ENCODE data around the gene ACADL. TPM values are rescaled to one million over a fixed set of nuclear protein-coding genes. Genes with fewer than 3 reads are reported as not detected.
"Not testable (repeated sequence)": the region's sequence is repeated elsewhere in the genome, so short reads cannot be mapped to it uniquely, and the experiment has no call there.

The ACADL gene
- total and polyA plus RNA-seq, 4 donors, result 1.9 to 22.3 (median 15.2) TPM

- H3K36me3 ChIP-seq (ENCODE audit: control insufficient read depth in 4 of 4, insufficient read depth in 3 of 4, low read depth in 1 of 4, low read length in 3 of 4), result no peaks in the 10 kb centered on the region
- H3K27me3 ChIP-seq (ENCODE audit: control insufficient read depth in 4 of 4, insufficient read depth in 4 of 4, low read length in 3 of 4), result no peaks in the 10 kb centered on the region
- TF ChIP-seq HNF4A (conservative IDR thresholded peaks at IDR 0.05) (no peak), RXRA (IDR thresholded peaks at IDR 0.05) (no peak), GABPA (IDR thresholded peaks at IDR 0.05 in 1 of 2, conservative IDR thresholded peaks at IDR 0.05 in 1 of 2) (no peak)
- no peak overlapping the region for H3K9ac ChIP-seq (ENCODE audit: low read depth in 1 of 2, low read length in 2 of 2)
- no peaks in the 10 kb centered on the region for H3K9me3 ChIP-seq (ENCODE audit: control insufficient read depth in 4 of 4, low read length in 3 of 4)
- 89% methylated on average over 1 of the region's 1 CpG for WGBS
- H3K4me1 ChIP-seq (ENCODE audit: control insufficient read depth in 4 of 4, insufficient read depth in 4 of 4, low read length in 3 of 4), result peaks cover 0 to 1% (median under 1%) of the 10 kb centered on the region in 4 donors
- H3K27ac ChIP-seq (ENCODE audit: low read depth in 1 of 2, low read length in 2 of 2), result no peak overlapping the region
- no peak overlapping the region for H3K4me3 ChIP-seq (ENCODE audit: low read depth in 1 of 3, low read length in 3 of 3)
- no peak for DNase-seq (ENCODE audit: low spot score)
Observed at GRCh38 chr2:210177769-210178168, 47.5 kb downstream of the ACADL start.

- DNase-seq (ENCODE audit: low spot score); H3K9me3 ChIP-seq (ENCODE audit: control insufficient read depth in 4 of 4, low read length in 3 of 4); H3K36me3 ChIP-seq (ENCODE audit: control insufficient read depth in 4 of 4, insufficient read depth in 3 of 4, low read depth in 1 of 4, low read length in 3 of 4); H3K27me3 ChIP-seq (ENCODE audit: control insufficient read depth in 4 of 4, insufficient read depth in 4 of 4, low read length in 3 of 4); H3K9ac ChIP-seq (ENCODE audit: low read depth in 1 of 2, low read length in 2 of 2); H3K27ac ChIP-seq (ENCODE audit: low read depth in 1 of 2, low read length in 2 of 2); H3K4me3 ChIP-seq (ENCODE audit: low read depth in 1 of 3, low read length in 3 of 3); H3K4me1 ChIP-seq (ENCODE audit: control insufficient read depth in 4 of 4, insufficient read depth in 4 of 4, low read length in 3 of 4): not testable (repeated sequence)
- WGBS, result 99% methylated on average over 1 of the region's 1 CpG
Observed at GRCh38 chr2:210177115-210177514, 48.1 kb downstream of the ACADL start.

GRCh38 chr2:210174086-210174485 lies 51.2 kb downstream of the ACADL start:
- no peaks in the 10 kb centered on the region for H3K9me3 ChIP-seq (ENCODE audit: control insufficient read depth in 4 of 4, low read length in 3 of 4)
- H3K4me3 ChIP-seq (ENCODE audit: low read depth in 1 of 3, low read length in 3 of 3), result no peak overlapping the region
- DNase-seq (ENCODE audit: low spot score), result no peak
- no peak for TF ChIP-seq FOXA1 (IDR thresholded peaks at IDR 0.05)
- no peak for TF ChIP-seq HNF4A (conservative IDR thresholded peaks at IDR 0.05)
- no peak for TF ChIP-seq FOXA2 (IDR thresholded peaks at IDR 0.05)
- no peak for TF ChIP-seq JUND (IDR thresholded peaks at IDR 0.05)
- TF ChIP-seq YY1 (IDR thresholded peaks at IDR 0.05), result no peak
- TF ChIP-seq SP1 (IDR thresholded peaks at IDR 0.05), result no peak
- no peak for TF ChIP-seq NR2F2 (IDR thresholded peaks at IDR 0.05)
- TF ChIP-seq REST (IDR thresholded peaks at IDR 0.05), result no peak
- no peak for TF ChIP-seq RXRA (IDR thresholded peaks at IDR 0.05)
- no peak for TF ChIP-seq HNF4G (IDR thresholded peaks at IDR 0.05)
- TF ChIP-seq CTCF (IDR thresholded peaks at IDR 0.05; ENCODE audit: low read depth, low read length, missing input control), result no peak
- no peak for TF ChIP-seq RAD21 (IDR thresholded peaks at IDR 0.05)
- no peak for TF ChIP-seq ZBTB33 (IDR thresholded peaks at IDR 0.05)
- no peak for TF ChIP-seq MAX (IDR thresholded peaks at IDR 0.05)
- no peak for TF ChIP-seq EGR1 (IDR thresholded peaks at IDR 0.05; ENCODE audit: low read depth in 2 of 2)
- no peak for TF ChIP-seq GABPA (IDR thresholded peaks at IDR 0.05 in 1 of 2, conservative IDR thresholded peaks at IDR 0.05 in 1 of 2)
- no peak for TF ChIP-seq ATF3 (IDR thresholded peaks at IDR 0.05)
- TF ChIP-seq TAF1 (conservative IDR thresholded peaks at IDR 0.05), result no peak
- peaks cover 0 to 12% (median 4%) of the 10 kb centered on the region in 4 donors for H3K4me1 ChIP-seq (ENCODE audit: control insufficient read depth in 4 of 4, insufficient read depth in 4 of 4, low read length in 3 of 4)
- H3K9ac ChIP-seq (ENCODE audit: low read depth in 1 of 2, low read length in 2 of 2), result no peak overlapping the region
- no peak overlapping the region for H3K27ac ChIP-seq (ENCODE audit: low read depth in 1 of 2, low read length in 2 of 2)
- no peaks in the 10 kb centered on the region for H3K36me3 ChIP-seq (ENCODE audit: control insufficient read depth in 4 of 4, insufficient read depth in 3 of 4, low read depth in 1 of 4, low read length in 3 of 4)
- no peaks in the 10 kb centered on the region for H3K27me3 ChIP-seq (ENCODE audit: control insufficient read depth in 4 of 4, insufficient read depth in 4 of 4, low read length in 3 of 4)
